Measurements from ENCODE around the gene KIF5A.
"Not testable (repeated sequence)": the region's sequence is repeated elsewhere in the genome, so short reads cannot be mapped to it uniquely, and the experiment has no call there.

KIF5A gene

GRCh38 chr12:57617942-57618341, 68.1 kb downstream of the KIF5A start:
- in situ Hi-C loops (cut with HindIII; ENCODE audit: low sequenced_read_pairs) = no loop called here

- in situ Hi-C loops (cut with HindIII; ENCODE audit: low sequenced_read_pairs) = not testable (repeated sequence)
These were observed 68.6 kb downstream of the KIF5A start for GRCh38 chr12:57618431-57618830.

- in situ Hi-C loops (cut with HindIII; ENCODE audit: low sequenced_read_pairs) = no loop called here
These were observed 69.2 kb downstream of the KIF5A start for GRCh38 chr12:57618966-57619433.

GRCh38 chr12:57619434-57620244, 69.8 kb downstream of the KIF5A start:
- in situ Hi-C loops (cut with HindIII; ENCODE audit: low sequenced_read_pairs) = no loop called here

GRCh38 chr12:57620245-57620935, 70.5 kb downstream of the KIF5A start:
- in situ Hi-C loops (cut with HindIII; ENCODE audit: low sequenced_read_pairs) = no loop called here

- in situ Hi-C loops (cut with HindIII; ENCODE audit: low sequenced_read_pairs) = no loop called here
These were observed 71.2 kb downstream of the KIF5A start for GRCh38 chr12:57620936-57621496.

GRCh38 chr12:57621497-57622292, 71.9 kb downstream of the KIF5A start:
- in situ Hi-C loops (cut with HindIII; ENCODE audit: low sequenced_read_pairs) = no loop called here

- in situ Hi-C loops (cut with HindIII; ENCODE audit: low sequenced_read_pairs) = no loop called here
These were observed 72.7 kb downstream of the KIF5A start for GRCh38 chr12:57622293-57623245.

- in situ Hi-C loops (cut with HindIII; ENCODE audit: low sequenced_read_pairs) = no loop called here
These were observed 73.5 kb downstream of the KIF5A start for GRCh38 chr12:57623385-57623784.

GRCh38 chr12:57623811-57624390, 74.1 kb downstream of the KIF5A start:
- in situ Hi-C loops (cut with HindIII; ENCODE audit: low sequenced_read_pairs) = no loop called here

GRCh38 chr12:57624441-57625220, 74.8 kb downstream of the KIF5A start:
- in situ Hi-C loops (cut with HindIII; ENCODE audit: low sequenced_read_pairs) = no loop called here

GRCh38 chr12:57625261-57626032, 75.6 kb downstream of the KIF5A start:
- in situ Hi-C loops (cut with HindIII; ENCODE audit: low sequenced_read_pairs) = no loop called here

- in situ Hi-C loops (cut with HindIII; ENCODE audit: low sequenced_read_pairs) = no loop called here
These were observed 76.5 kb downstream of the KIF5A start for GRCh38 chr12:57626111-57626920.

GRCh38 chr12:57626921-57627445, 77.1 kb downstream of the KIF5A start:
- in situ Hi-C loops (cut with HindIII; ENCODE audit: low sequenced_read_pairs) = no loop called here

GRCh38 chr12:57627501-57628279, 77.8 kb downstream of the KIF5A start:
- in situ Hi-C loops (cut with HindIII; ENCODE audit: low sequenced_read_pairs) = no loop called here
